Measurements from ENCODE around the gene PCSK2. TPM values are rescaled to one million over a fixed set of nuclear protein-coding genes. Genes with fewer than 3 reads are reported as not detected.
A peak's percentile ranks its signal among the peaks of the same experiment; 100 is the strongest.

Gene PCSK2
- polyA plus RNA-seq (2013), result not detected

- CTCF ChIA-PET, result no interaction called here
- H3K9me3 ChIP-seq (ENCODE audit: control extremely low read depth in 1 of 5, control insufficient read depth in 4 of 5, insufficient read depth in 2 of 5, low read depth in 1 of 5, low read length in 4 of 5), result peaks cover 0 to 4% (median 0%) of the 10 kb centered on the region in 5 experiments
- no peaks in the 10 kb centered on the region for H3K36me3 ChIP-seq (ENCODE audit: control insufficient read depth in 4 of 4, insufficient read depth in 4 of 4, low read length in 3 of 4)
- POLR2A ChIA-PET, result no interaction called here
- H3K4me3 ChIP-seq (ENCODE audit: control insufficient read depth in 1 of 7, extremely low read depth in 1 of 7, insufficient read depth in 4 of 7, low read depth in 2 of 7, low read length in 6 of 7), result peak within 1 kb of the TSS in 2 of 7 experiments; percentile 4 to 19
- no peak within 1 kb of the TSS for H3K27ac ChIP-seq (ENCODE audit: insufficient read depth in 1 of 2, low read depth in 1 of 2, low read length in 2 of 2, poor library complexity in 1 of 2, severe bottlenecking in 2 of 2)
- peaks cover 10 to 73% (median 46%) of the 10 kb centered on the region in 5 experiments for H3K27me3 ChIP-seq (replicated peaks in 2 of 5; ENCODE audit: control insufficient read depth in 4 of 5, insufficient read depth in 5 of 5, low read length in 4 of 5)
- WGBS (ENCODE audit: insufficient coverage), result under 1% methylated on average over 19 of the region's 53 CpGs
- H3K4me1 ChIP-seq (ENCODE audit: control extremely low read depth in 1 of 4, control insufficient read depth in 4 of 4, insufficient read depth in 4 of 4, low read length in 3 of 4), result no peaks in the 10 kb centered on the region
- peak in 2 of 3 donors; percentile 10 to 26 for DNase-seq
Measured at GRCh38 chr20:17226410-17227218, at the start of gene PCSK2. TSS of gene PCSK2 (plus strand) at chr20:17227040. CDS start at chr20:17227306, 266 bp downstream.

- CTCF ChIA-PET, result no interaction called here
- 75% methylated on average over 4 of the region's 5 CpGs for WGBS (ENCODE audit: insufficient coverage)
Measured at GRCh38 chr20:17177341-17177740, 49.5 kb upstream of the PCSK2 start.

GRCh38 chr20:17179840-17180239 is 47.0 kb upstream of the PCSK2 start:
- ChIA-PET POLR2A (no interaction called here), CTCF (no interaction called here)
- DNase-seq, result no peak
- 63% methylated on average over 4 of the region's 4 CpGs for WGBS (ENCODE audit: insufficient coverage)
- Histone ChIP-seq H3K27me3 (replicated peaks in 2 of 5; ENCODE audit: control insufficient read depth in 4 of 5, insufficient read depth in 5 of 5, low read length in 4 of 5) (no peaks in the 10 kb centered on the region), H3K4me3 (ENCODE audit: control insufficient read depth in 1 of 7, extremely low read depth in 1 of 7, insufficient read depth in 4 of 7, low read depth in 2 of 7, low read length in 6 of 7) (no peak overlapping the region), H3K27ac (ENCODE audit: insufficient read depth in 1 of 2, low read depth in 1 of 2, low read length in 2 of 2, poor library complexity in 1 of 2, severe bottlenecking in 2 of 2) (no peak overlapping the region), H3K4me1 (ENCODE audit: control extremely low read depth in 1 of 4, control insufficient read depth in 4 of 4, insufficient read depth in 4 of 4, low read length in 3 of 4) (no peaks in the 10 kb centered on the region), H3K36me3 (ENCODE audit: control insufficient read depth in 4 of 4, insufficient read depth in 4 of 4, low read length in 3 of 4) (no peaks in the 10 kb centered on the region), H3K9me3 (ENCODE audit: control extremely low read depth in 1 of 5, control insufficient read depth in 4 of 5, insufficient read depth in 2 of 5, low read depth in 1 of 5, low read length in 4 of 5) (peaks cover 0 to 9% (median 2%) of the 10 kb centered on the region in 5 experiments)

More at GRCh38 chr20:17177341-17177740, 49.5 kb upstream of the PCSK2 start:
- H3K27ac ChIP-seq (ENCODE audit: insufficient read depth in 1 of 2, low read depth in 1 of 2, low read length in 2 of 2, poor library complexity in 1 of 2, severe bottlenecking in 2 of 2), result no peak overlapping the region
- no peak for DNase-seq
- POLR2A ChIA-PET, result no interaction called here
- H3K27me3 ChIP-seq (replicated peaks in 2 of 5; ENCODE audit: control insufficient read depth in 4 of 5, insufficient read depth in 5 of 5, low read length in 4 of 5), result no peaks in the 10 kb centered on the region
- H3K4me1 ChIP-seq (ENCODE audit: control extremely low read depth in 1 of 4, control insufficient read depth in 4 of 4, insufficient read depth in 4 of 4, low read length in 3 of 4), result no peaks in the 10 kb centered on the region
- H3K9me3 ChIP-seq (ENCODE audit: control extremely low read depth in 1 of 5, control insufficient read depth in 4 of 5, insufficient read depth in 2 of 5, low read depth in 1 of 5, low read length in 4 of 5), result peaks cover 0 to 9% (median 2%) of the 10 kb centered on the region in 5 experiments
- no peak overlapping the region for H3K4me3 ChIP-seq (ENCODE audit: control insufficient read depth in 1 of 7, extremely low read depth in 1 of 7, insufficient read depth in 4 of 7, low read depth in 2 of 7, low read length in 6 of 7)
- H3K36me3 ChIP-seq (ENCODE audit: control insufficient read depth in 4 of 4, insufficient read depth in 4 of 4, low read length in 3 of 4), result no peaks in the 10 kb centered on the region

- CTCF ChIA-PET, result no interaction called here
- Histone ChIP-seq H3K9me3 (ENCODE audit: control extremely low read depth in 1 of 5, control insufficient read depth in 4 of 5, insufficient read depth in 2 of 5, low read depth in 1 of 5, low read length in 4 of 5) (peaks cover 0 to under 1% (median 0%) of the 10 kb centered on the region in 5 experiments), H3K4me1 (ENCODE audit: control extremely low read depth in 1 of 4, control insufficient read depth in 4 of 4, insufficient read depth in 4 of 4, low read length in 3 of 4) (no peaks in the 10 kb centered on the region), H3K36me3 (ENCODE audit: control insufficient read depth in 4 of 4, insufficient read depth in 4 of 4, low read length in 3 of 4) (no peaks in the 10 kb centered on the region), H3K27me3 (replicated peaks in 2 of 5; ENCODE audit: control insufficient read depth in 4 of 5, insufficient read depth in 5 of 5, low read length in 4 of 5) (peaks cover 0 to 2% (median 0%) of the 10 kb centered on the region in 5 experiments), H3K4me3 (ENCODE audit: control insufficient read depth in 1 of 7, extremely low read depth in 1 of 7, insufficient read depth in 4 of 7, low read depth in 2 of 7, low read length in 6 of 7) (no peak overlapping the region), H3K27ac (ENCODE audit: insufficient read depth in 1 of 2, low read depth in 1 of 2, low read length in 2 of 2, poor library complexity in 1 of 2, severe bottlenecking in 2 of 2) (no peak overlapping the region)
- POLR2A ChIA-PET, result no interaction called here
- 80% methylated on average over 6 of the region's 6 CpGs for WGBS (ENCODE audit: insufficient coverage)
- no peak for DNase-seq
Measured at GRCh38 chr20:17189976-17190695, 36.7 kb upstream of the PCSK2 start.

- H3K27ac ChIP-seq (ENCODE audit: insufficient read depth in 1 of 2, low read depth in 1 of 2, low read length in 2 of 2, poor library complexity in 1 of 2, severe bottlenecking in 2 of 2), result no peak overlapping the region
- peaks cover 0 to 1% (median 0%) of the 10 kb centered on the region in 5 experiments for H3K9me3 ChIP-seq (ENCODE audit: control extremely low read depth in 1 of 5, control insufficient read depth in 4 of 5, insufficient read depth in 2 of 5, low read depth in 1 of 5, low read length in 4 of 5)
- H3K36me3 ChIP-seq (ENCODE audit: control insufficient read depth in 4 of 4, insufficient read depth in 4 of 4, low read length in 3 of 4), result no peaks in the 10 kb centered on the region
- no CpG with 5 or more reads among the region's 2 CpGs for WGBS (ENCODE audit: insufficient coverage)
- H3K4me3 ChIP-seq (ENCODE audit: control insufficient read depth in 1 of 7, extremely low read depth in 1 of 7, insufficient read depth in 4 of 7, low read depth in 2 of 7, low read length in 6 of 7), result no peak overlapping the region
- CTCF ChIA-PET, result no interaction called here
- no peak for DNase-seq
- no peaks in the 10 kb centered on the region for H3K4me1 ChIP-seq (ENCODE audit: control extremely low read depth in 1 of 4, control insufficient read depth in 4 of 4, insufficient read depth in 4 of 4, low read length in 3 of 4)
- H3K27me3 ChIP-seq (replicated peaks in 2 of 5; ENCODE audit: control insufficient read depth in 4 of 5, insufficient read depth in 5 of 5, low read length in 4 of 5), result peaks cover 0 to 11% (median 2%) of the 10 kb centered on the region in 5 experiments
- POLR2A ChIA-PET, result no interaction called here
Measured at GRCh38 chr20:17197041-17197440, 29.8 kb upstream of the PCSK2 start.

GRCh38 chr20:17202030-17202429 is 24.8 kb upstream of the PCSK2 start:
- 38% methylated on average over 2 of the region's 2 CpGs for WGBS (ENCODE audit: insufficient coverage)
- H3K27ac ChIP-seq (ENCODE audit: insufficient read depth in 1 of 2, low read depth in 1 of 2, low read length in 2 of 2, poor library complexity in 1 of 2, severe bottlenecking in 2 of 2), result no peak overlapping the region
- no peak for DNase-seq
- ChIA-PET CTCF (no interaction called here), POLR2A (no interaction called here)
- H3K9me3 ChIP-seq (ENCODE audit: control extremely low read depth in 1 of 5, control insufficient read depth in 4 of 5, insufficient read depth in 2 of 5, low read depth in 1 of 5, low read length in 4 of 5), result peaks cover 0 to 1% (median 0%) of the 10 kb centered on the region in 5 experiments
- H3K27me3 ChIP-seq (replicated peaks in 2 of 5; ENCODE audit: control insufficient read depth in 4 of 5, insufficient read depth in 5 of 5, low read length in 4 of 5), result peaks cover 1 to 14% (median 10%) of the 10 kb centered on the region in 5 experiments
- H3K4me3 ChIP-seq (ENCODE audit: control insufficient read depth in 1 of 7, extremely low read depth in 1 of 7, insufficient read depth in 4 of 7, low read depth in 2 of 7, low read length in 6 of 7), result no peak overlapping the region
- no peaks in the 10 kb centered on the region for H3K36me3 ChIP-seq (ENCODE audit: control insufficient read depth in 4 of 4, insufficient read depth in 4 of 4, low read length in 3 of 4)
- no peaks in the 10 kb centered on the region for H3K4me1 ChIP-seq (ENCODE audit: control extremely low read depth in 1 of 4, control insufficient read depth in 4 of 4, insufficient read depth in 4 of 4, low read length in 3 of 4)

GRCh38 chr20:17202673-17203072 is 24.2 kb upstream of the PCSK2 start:
- ChIA-PET POLR2A (no interaction called here), CTCF (no interaction called here)
- Histone ChIP-seq H3K27me3 (replicated peaks in 2 of 5; ENCODE audit: control insufficient read depth in 4 of 5, insufficient read depth in 5 of 5, low read length in 4 of 5) (peaks cover 1 to 14% (median 10%) of the 10 kb centered on the region in 5 experiments), H3K9me3 (ENCODE audit: control extremely low read depth in 1 of 5, control insufficient read depth in 4 of 5, insufficient read depth in 2 of 5, low read depth in 1 of 5, low read length in 4 of 5) (peaks cover 0 to 1% (median 0%) of the 10 kb centered on the region in 5 experiments), H3K4me1 (ENCODE audit: control extremely low read depth in 1 of 4, control insufficient read depth in 4 of 4, insufficient read depth in 4 of 4, low read length in 3 of 4) (no peaks in the 10 kb centered on the region), H3K36me3 (ENCODE audit: control insufficient read depth in 4 of 4, insufficient read depth in 4 of 4, low read length in 3 of 4) (no peaks in the 10 kb centered on the region), H3K27ac (ENCODE audit: insufficient read depth in 1 of 2, low read depth in 1 of 2, low read length in 2 of 2, poor library complexity in 1 of 2, severe bottlenecking in 2 of 2) (no peak overlapping the region), H3K4me3 (ENCODE audit: control insufficient read depth in 1 of 7, extremely low read depth in 1 of 7, insufficient read depth in 4 of 7, low read depth in 2 of 7, low read length in 6 of 7) (no peak overlapping the region)
- WGBS (ENCODE audit: insufficient coverage), result 19% methylated on average over 8 of the region's 8 CpGs
- DNase-seq, result no peak

All from common myeloid progenitor, CD34-positive (primary cell).